H7 (cell line): ENCODE measurements around the gene KLHL6. TPM values are rescaled to one million over a fixed set of nuclear protein-coding genes. Genes with fewer than 3 reads are reported as not detected.
"Not testable (repeated sequence)": the region's sequence is repeated elsewhere in the genome, so short reads cannot be mapped to it uniquely, and the experiment has no call there.

Experiments
- DNase-seq: peaks from one replicate; pipeline ENCODE4 v3.0.0; 2012
- H3K27me3 ChIP-seq: 2 replicates; pipeline ENCODE4 v1.6.0; 2011; ENCODE audit warnings: mild to moderate bottlenecking, low read length; ENCODE audit not compliant: control insufficient read depth, insufficient read depth
- H3K36me3 ChIP-seq: replicated peaks from 2 replicates; pipeline ENCODE4 v1.5.1; 2011; ENCODE audit warnings: low read length; ENCODE audit not compliant: control insufficient read depth, insufficient read depth
- H3K4me3 ChIP-seq: 2 replicates; pipeline ENCODE4 v1.5.1; 2011; ENCODE audit warnings: low read depth, mild to moderate bottlenecking, control low read depth, low read length, moderate library complexity; ENCODE audit not compliant: insufficient read depth
- total RNA-seq: library from RNA; depleted of rRNA; stranded (reverse); fragments of >200 nt; shearing (Covaris generic); gene quantifications from 2 replicates; pipeline ENCODE4 v1.2.3, GENCODE V29; 2014

Gene KLHL6
- total RNA-seq, 1 experiment from 2014 or later, result 0.69 TPM

DNA sequence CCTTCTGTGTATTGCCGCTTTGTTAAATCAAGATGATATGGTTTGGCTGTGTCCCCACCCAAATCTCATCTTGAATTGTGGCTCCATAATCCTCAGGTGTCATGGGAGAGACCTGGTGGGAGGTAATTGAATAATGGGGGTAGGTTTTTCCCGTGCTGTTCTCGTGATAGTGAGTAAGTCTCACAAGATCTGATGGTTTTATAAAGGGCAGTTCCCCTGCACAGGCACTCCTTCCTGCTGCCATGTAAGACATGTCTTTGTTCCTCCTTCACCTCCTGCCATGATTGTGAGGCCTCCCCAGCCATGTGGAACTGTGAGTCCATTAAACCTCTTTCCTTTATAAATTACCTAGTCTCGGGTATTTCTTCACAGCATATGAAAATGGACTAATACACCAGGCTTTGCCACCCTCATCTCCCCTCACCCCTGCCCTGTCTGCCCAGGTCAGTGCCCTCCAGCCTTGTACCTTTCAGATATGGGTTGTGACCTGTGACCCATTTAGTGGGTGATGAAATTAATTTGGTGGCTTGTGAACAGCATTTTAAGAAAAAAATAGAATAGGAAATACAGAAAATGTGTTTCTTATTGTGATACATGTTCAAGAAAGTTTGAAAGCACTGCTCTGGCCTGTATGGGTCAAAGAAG is 71.0 kb downstream of the KLHL6 start:
- H3K27me3 ChIP-seq, result no peaks in the 10 kb centered on the region

GRCh38 chr3:183481582-183481981 is 73.9 kb downstream of the KLHL6 start:
- H3K36me3 ChIP-seq, result no peaks in the 10 kb centered on the region
- no peak for DNase-seq
- no peak overlapping the region for H3K4me3 ChIP-seq
- H3K27me3 ChIP-seq, result no peaks in the 10 kb centered on the region

More for the DNA sequence above, 71.0 kb downstream of the KLHL6 start:
- H3K4me3 ChIP-seq, result no peak overlapping the region
- no peak for DNase-seq
- H3K36me3 ChIP-seq, result no peaks in the 10 kb centered on the region

GRCh38 chr3:183478501-183478900 is 77.0 kb downstream of the KLHL6 start:
- Histone ChIP-seq H3K36me3 (no peaks in the 10 kb centered on the region), H3K27me3 (no peaks in the 10 kb centered on the region), H3K4me3 (no peak overlapping the region)
- DNase-seq, result no peak

DNA sequence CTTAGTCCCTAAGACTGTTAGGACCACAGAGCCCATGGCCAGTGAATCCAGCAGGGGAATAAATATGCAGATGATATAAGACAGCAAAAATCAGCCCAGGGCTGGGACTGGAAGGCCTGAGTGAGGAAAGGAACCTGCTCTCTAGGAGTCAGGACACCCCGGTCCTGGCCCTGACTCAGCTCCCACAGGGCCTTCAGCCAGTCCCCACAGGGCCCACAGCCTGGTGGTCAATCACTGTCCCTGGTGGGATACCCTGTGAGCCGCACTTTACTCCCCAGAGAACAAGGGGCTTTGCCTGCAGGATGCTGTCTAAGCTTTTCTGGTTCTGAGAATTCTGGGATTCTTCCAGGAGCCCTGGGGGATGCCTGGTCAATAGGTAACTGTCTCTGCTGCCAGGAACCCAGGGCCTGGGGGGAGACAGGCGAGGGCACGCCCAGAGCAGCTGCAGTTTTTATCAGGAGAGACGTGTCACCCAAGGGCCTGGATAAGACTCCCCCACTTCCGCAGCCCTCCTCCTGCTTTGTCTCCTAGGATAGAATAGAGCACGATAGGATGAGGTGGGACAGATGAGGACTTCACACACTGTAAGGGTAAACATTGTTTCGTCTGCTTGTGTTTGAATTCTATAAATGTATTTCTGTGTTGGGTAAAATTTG is 77.6 kb downstream of the KLHL6 start:
- DNase-seq, result no peak
- no peak overlapping the region for H3K4me3 ChIP-seq
- no peaks in the 10 kb centered on the region for H3K27me3 ChIP-seq
- no peaks in the 10 kb centered on the region for H3K36me3 ChIP-seq

- not testable (repeated sequence) for H3K4me3 ChIP-seq, H3K27me3 ChIP-seq, DNase-seq, H3K36me3 ChIP-seq
These were observed 79.7 kb downstream of the KLHL6 start for GRCh38 chr3:183475764-183476162.

GRCh38 chr3:183475016-183475763 is 80.3 kb downstream of the KLHL6 start:
- Histone ChIP-seq H3K4me3 (no peak overlapping the region), H3K27me3 (no peaks in the 10 kb centered on the region), H3K36me3 (no peaks in the 10 kb centered on the region)
- DNase-seq, result no peak

DNA sequence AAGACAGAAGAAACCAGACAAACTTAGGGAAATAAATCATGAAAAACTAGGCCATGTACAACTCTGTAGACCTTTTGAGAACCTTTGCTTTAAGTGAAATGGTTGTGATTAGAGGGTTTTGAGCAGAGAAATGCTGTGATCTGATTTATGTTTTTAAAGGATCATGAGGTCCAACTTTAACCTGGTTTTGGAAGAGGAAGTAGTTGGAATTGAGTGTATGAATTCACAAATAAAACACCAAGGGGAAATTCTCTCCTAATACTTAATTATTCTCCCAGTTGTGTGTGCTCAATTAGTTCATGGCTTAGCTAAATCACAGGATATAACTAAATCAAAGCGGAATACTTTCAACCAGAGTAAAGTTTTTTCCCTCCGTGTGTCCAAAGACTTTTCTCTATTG is 81.5 kb downstream of the KLHL6 start:
- Histone ChIP-seq H3K27me3 (no peaks in the 10 kb centered on the region), H3K36me3 (no peaks in the 10 kb centered on the region), H3K4me3 (no peak overlapping the region)
- DNase-seq, result no peak

DNA sequence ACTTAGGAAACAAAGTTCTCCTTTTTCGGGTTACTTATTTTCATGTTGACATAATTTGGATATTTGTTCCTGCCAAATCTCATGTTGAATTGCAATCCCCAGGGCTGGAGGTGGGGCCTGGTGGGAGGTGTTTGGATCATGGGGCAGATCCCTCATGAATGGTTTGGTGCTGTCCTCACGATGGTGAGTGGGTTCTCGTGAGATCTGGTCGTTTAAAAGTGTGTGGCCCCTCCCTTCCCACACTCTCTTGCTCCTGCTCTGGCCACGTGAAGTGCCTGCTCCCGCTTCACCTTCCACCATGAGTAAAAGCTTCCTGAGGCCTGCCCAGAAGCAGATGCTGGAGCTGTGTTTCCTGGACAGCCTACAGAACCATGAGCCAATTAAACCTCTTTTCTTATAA is 83.4 kb downstream of the KLHL6 start:
- no peaks in the 10 kb centered on the region for H3K27me3 ChIP-seq
- H3K4me3 ChIP-seq, result no peak overlapping the region
- DNase-seq, result no peak
- H3K36me3 ChIP-seq, result no peaks in the 10 kb centered on the region

- no peak for DNase-seq
- H3K4me3 ChIP-seq, result no peak overlapping the region
- no peaks in the 10 kb centered on the region for H3K36me3 ChIP-seq
- H3K27me3 ChIP-seq, result no peaks in the 10 kb centered on the region
These were observed 87.1 kb downstream of the KLHL6 start for GRCh38 chr3:183468424-183468823.

GRCh38 chr3:183466575-183466974 is 88.9 kb downstream of the KLHL6 start:
- no peak for DNase-seq
- no peaks in the 10 kb centered on the region for H3K27me3 ChIP-seq
- no peaks in the 10 kb centered on the region for H3K36me3 ChIP-seq
- no peak overlapping the region for H3K4me3 ChIP-seq

DNA sequence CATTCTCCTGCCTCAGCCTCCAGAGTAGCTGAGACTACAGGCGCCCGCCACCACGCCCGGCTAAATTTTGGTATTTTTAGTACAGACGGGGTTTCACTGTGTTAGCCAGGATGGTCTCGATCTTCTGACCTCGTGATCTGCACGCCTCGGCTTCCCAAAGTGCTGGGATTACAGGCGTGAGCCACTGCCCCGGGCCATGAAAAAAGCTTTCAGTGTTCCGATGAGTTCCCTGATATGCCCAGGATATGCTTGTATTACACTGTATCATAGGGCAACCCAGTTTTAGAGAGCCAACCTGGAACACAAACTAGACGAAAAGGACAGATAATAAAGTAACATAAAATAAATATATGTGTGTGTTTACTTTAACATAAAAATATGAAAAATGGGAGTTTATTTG is 89.8 kb downstream of the KLHL6 start:
- not testable (repeated sequence) for DNase-seq, H3K27me3 ChIP-seq, H3K36me3 ChIP-seq, H3K4me3 ChIP-seq

- H3K27me3 ChIP-seq, result no peaks in the 10 kb centered on the region
- no peak for DNase-seq
- no peaks in the 10 kb centered on the region for H3K36me3 ChIP-seq
- H3K4me3 ChIP-seq, result no peak overlapping the region
These were observed 91.0 kb downstream of the KLHL6 start for GRCh38 chr3:183464480-183464879.

DNA sequence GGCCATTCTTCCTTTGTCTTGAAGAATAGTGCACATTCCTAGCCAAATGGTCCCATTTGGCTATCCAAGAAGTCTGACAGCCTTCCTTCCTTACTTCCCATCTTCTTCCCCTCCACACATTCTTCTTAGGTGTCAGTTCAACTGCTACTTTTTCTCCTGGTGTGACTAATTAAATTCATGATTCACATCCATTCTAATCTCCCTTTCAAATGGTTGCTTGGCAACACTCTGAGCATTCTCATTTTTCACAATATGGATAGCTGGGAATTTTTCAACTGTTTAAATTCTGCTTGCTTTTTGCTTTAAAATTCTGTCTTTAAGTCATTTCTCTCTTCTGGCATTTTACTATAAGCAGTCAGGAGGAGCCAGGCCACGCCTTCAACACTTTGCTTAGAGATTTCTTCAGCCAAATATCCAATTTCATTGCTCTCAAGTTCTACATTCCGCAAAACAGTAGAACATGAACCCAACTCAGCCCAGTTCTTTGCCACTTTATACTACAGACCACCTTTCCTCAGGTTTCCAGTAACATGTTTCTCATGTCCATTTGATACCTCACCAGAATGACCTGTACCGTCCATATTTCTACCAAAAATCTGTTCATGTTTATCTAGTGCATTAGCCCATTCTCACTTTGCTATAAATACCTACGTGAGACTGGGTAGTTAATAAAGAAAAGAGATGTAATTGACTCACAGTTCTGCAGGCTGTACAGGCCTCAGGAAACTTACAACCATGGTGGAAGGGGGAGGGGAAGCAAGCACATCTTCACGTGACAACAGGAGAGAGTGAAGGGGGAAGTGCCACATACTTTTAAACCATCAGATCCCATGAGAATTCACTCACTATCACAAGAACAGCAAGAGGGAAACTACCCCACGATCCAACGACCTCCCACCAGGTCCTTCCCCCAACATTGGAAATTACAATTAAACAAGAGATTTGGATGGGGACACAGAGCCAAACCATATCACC is 95.1 kb downstream of the KLHL6 start:
- H3K27me3 ChIP-seq, result no peaks in the 10 kb centered on the region
- DNase-seq, result no peak
- H3K36me3 ChIP-seq, result no peaks in the 10 kb centered on the region; the same call in 1 of the 2 replicates
- no peak overlapping the region for H3K4me3 ChIP-seq

DNA sequence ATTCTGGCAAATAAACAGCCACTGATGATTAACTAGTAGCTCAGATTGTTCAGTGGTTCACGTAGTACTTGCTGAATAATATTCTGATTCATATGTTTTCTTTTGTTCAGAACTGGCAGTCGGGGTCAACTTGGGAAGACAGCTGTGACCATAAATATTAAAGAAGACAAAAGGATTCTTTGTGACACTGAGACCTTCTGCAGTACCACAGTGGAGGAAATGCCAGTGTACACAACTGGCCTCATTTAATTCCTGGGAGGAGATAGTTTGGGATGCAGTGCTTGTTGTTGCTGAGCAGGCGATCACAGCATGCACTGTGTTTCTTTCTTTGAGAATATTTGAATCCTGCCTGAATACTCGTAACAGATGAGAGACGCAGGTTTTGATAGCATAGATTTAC is 100.4 kb downstream of the KLHL6 start:
- no peaks in the 10 kb centered on the region for H3K27me3 ChIP-seq
- H3K36me3 ChIP-seq, result peaks cover 2% of the 10 kb centered on the region
- no peak overlapping the region for H3K4me3 ChIP-seq
- no peak for DNase-seq
